ENCODE results near the gene CECR2. TPM values are rescaled to one million over a fixed set of nuclear protein-coding genes. Genes with fewer than 3 reads are reported as not detected.

Gene CECR2
- total RNA-seq, 2 experiments from 2014 or later: not detected

DNA sequence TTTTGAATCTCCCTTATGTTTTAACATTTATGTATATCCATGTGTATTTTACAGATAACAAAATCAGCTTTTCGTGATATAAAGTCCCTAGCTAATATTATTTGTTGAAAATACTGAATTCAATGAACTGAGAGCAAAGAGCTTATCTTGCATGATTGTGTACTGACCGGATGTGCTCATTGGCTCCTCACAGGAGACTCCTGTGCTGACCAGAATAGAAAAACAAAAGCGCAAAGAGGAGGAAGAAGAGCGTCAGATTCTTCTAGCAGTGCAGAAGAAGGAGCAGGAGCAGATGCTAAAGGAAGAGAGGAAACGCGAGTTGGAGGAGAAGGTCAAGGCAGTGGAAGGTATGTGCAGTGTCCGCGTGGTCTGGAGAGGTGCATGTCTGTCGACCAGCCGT is 154.7 kb downstream of the CECR2 start:
- Histone ChIP-seq H3K9me3 (ENCODE audit: control insufficient read depth in 1 of 2, insufficient read depth in 1 of 2, low read length in 2 of 2) (no peaks in the 10 kb centered on the region), H3K4me3 (ENCODE audit: low read length) (no peak overlapping the region), H3K36me3 (ENCODE audit: insufficient read depth, low read length) (no peaks in the 10 kb centered on the region), H3K27ac (ENCODE audit: low read depth in 1 of 2, low read length in 2 of 2) (no peak overlapping the region), H3K4me1 (ENCODE audit: insufficient read depth, low read length) (no peaks in the 10 kb centered on the region), H3K27me3 (ENCODE audit: control insufficient read depth in 1 of 2, insufficient read depth in 2 of 2, low read length in 2 of 2) (peaks cover 0 to 6% of the 10 kb centered on the region in 2 experiments)
- no peak for ATAC-seq (ENCODE audit: poor library complexity)
- Mint-ChIP-seq H3K36me3 (ENCODE audit: low read depth) (no peaks in the 10 kb centered on the region), H3K9me3 (no peaks in the 10 kb centered on the region), H3K4me3 (no peak overlapping the region), H3K27me3 (peaks cover 46% of the 10 kb centered on the region), H3K27ac (no peak overlapping the region), H3K4me1 (ENCODE audit: low read depth) (no peaks in the 10 kb centered on the region)
- POLR2A ChIA-PET: no interaction called here
- intact Hi-C loops (cut with DNase I, micrococcal nuclease): no loop called here
- CTCF ChIA-PET: no interaction called here
- TF ChIP-seq CTCF (IDR thresholded peaks at IDR 0.05): no peak
- no peak for DNase-seq

DNA sequence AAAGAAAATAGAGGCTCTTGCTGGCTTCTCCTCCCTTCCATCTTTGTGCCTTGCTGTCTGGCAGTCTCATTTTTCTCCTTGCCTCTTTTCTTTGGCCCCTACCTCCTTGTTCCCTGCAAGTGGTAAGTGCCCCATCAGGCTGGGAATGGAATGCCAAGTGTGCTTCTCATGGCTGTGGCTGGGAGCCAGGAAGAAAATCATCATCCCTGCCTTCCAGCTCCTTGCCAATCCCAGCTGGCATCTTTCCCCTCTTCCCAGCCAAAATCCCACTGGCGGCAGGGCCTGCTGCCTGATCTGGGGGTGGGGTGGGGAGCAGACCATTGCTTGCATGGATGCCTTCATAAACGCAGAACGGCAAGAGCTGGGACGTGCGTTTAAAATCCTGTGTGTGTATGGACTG is 167.0 kb downstream of the CECR2 start:
- Mint-ChIP-seq H3K4me3 (no peak overlapping the region), H3K27me3 (peaks cover 4% of the 10 kb centered on the region), H3K4me1 (ENCODE audit: low read depth) (no peaks in the 10 kb centered on the region), H3K9me3 (no peaks in the 10 kb centered on the region), H3K27ac (no peak overlapping the region), H3K36me3 (ENCODE audit: low read depth) (no peaks in the 10 kb centered on the region)
- CTCF ChIA-PET: no interaction called here
- Histone ChIP-seq H3K27me3 (ENCODE audit: control insufficient read depth in 1 of 2, insufficient read depth in 2 of 2, low read length in 2 of 2) (no peaks in the 10 kb centered on the region), H3K4me3 (ENCODE audit: low read length) (no peak overlapping the region), H3K36me3 (ENCODE audit: insufficient read depth, low read length) (no peaks in the 10 kb centered on the region), H3K9me3 (ENCODE audit: control insufficient read depth in 1 of 2, insufficient read depth in 1 of 2, low read length in 2 of 2) (no peaks in the 10 kb centered on the region), H3K27ac (ENCODE audit: low read depth in 1 of 2, low read length in 2 of 2) (no peak overlapping the region), H3K4me1 (ENCODE audit: insufficient read depth, low read length) (no peaks in the 10 kb centered on the region)
- intact Hi-C loops (cut with DNase I, micrococcal nuclease): no loop called here
- ATAC-seq (ENCODE audit: poor library complexity): no peak
- no peak for TF ChIP-seq CTCF (IDR thresholded peaks at IDR 0.05)
- no peak for DNase-seq
- POLR2A ChIA-PET: no interaction called here

GRCh38 chr22:17537155-17537554 is 167.9 kb downstream of the CECR2 start:
- Histone ChIP-seq H3K4me3 (ENCODE audit: low read length) (no peak overlapping the region), H3K27me3 (ENCODE audit: control insufficient read depth in 1 of 2, insufficient read depth in 2 of 2, low read length in 2 of 2) (no peaks in the 10 kb centered on the region), H3K4me1 (ENCODE audit: insufficient read depth, low read length) (no peaks in the 10 kb centered on the region), H3K27ac (ENCODE audit: low read depth in 1 of 2, low read length in 2 of 2) (no peak overlapping the region), H3K36me3 (ENCODE audit: insufficient read depth, low read length) (no peaks in the 10 kb centered on the region), H3K9me3 (ENCODE audit: control insufficient read depth in 1 of 2, insufficient read depth in 1 of 2, low read length in 2 of 2) (no peaks in the 10 kb centered on the region)
- Mint-ChIP-seq H3K9me3 (no peaks in the 10 kb centered on the region), H3K27ac (no peak overlapping the region), H3K27me3 (peaks cover 4% of the 10 kb centered on the region), H3K36me3 (ENCODE audit: low read depth) (no peaks in the 10 kb centered on the region), H3K4me3 (no peak overlapping the region), H3K4me1 (ENCODE audit: low read depth) (no peaks in the 10 kb centered on the region)
- POLR2A ChIA-PET: no interaction called here
- DNase-seq: no peak
- TF ChIP-seq CTCF (IDR thresholded peaks at IDR 0.05): no peak
- no peak for ATAC-seq (ENCODE audit: poor library complexity)
- intact Hi-C loops (cut with DNase I, micrococcal nuclease): no loop called here
- CTCF ChIA-PET: no interaction called here

All from CD4-positive, alpha-beta T cell (primary cell).